Embryonic facial prominence (tissue), 1 donor: Measurements from ENCODE around the gene ZNF701.
"Not testable (repeated sequence)": the region's sequence is repeated elsewhere in the genome, so short reads cannot be mapped to it uniquely, and the experiment has no call there.

Source experiments
- DNase-seq: peaks from one replicate; pipeline ENCODE4 v3.0.0-alpha.2; 2016; ENCODE audit errors: extremely low spot score

ZNF701 gene

GRCh38 chr19:52566588-52566987 lies 3.5 kb upstream of the ZNF701 start:
- DNase-seq, result no peak

GRCh38 chr19:52567921-52568320 lies 2.2 kb upstream of the ZNF701 start:
- no peak for DNase-seq

- DNase-seq, result not testable (repeated sequence)
These were observed 468 bp upstream of the ZNF701 start for GRCh38 chr19:52569638-52569999.

- no peak for DNase-seq
These were observed 14.8 kb downstream of the ZNF701 start for GRCh38 chr19:52584736-52585440.

GRCh38 chr19:52585604-52586003 lies 15.5 kb downstream of the ZNF701 start:
- no peak for DNase-seq

- DNase-seq, result no peak
These were observed 20.6 kb downstream of the ZNF701 start for GRCh38 chr19:52590728-52591127.

- no peak for DNase-seq
These were observed 22.2 kb downstream of the ZNF701 start for GRCh38 chr19:52592301-52592700.

GRCh38 chr19:52593441-52593840 lies 23.4 kb downstream of the ZNF701 start:
- DNase-seq, result not testable (repeated sequence)

- no peak for DNase-seq
These were observed 29.2 kb downstream of the ZNF701 start for GRCh38 chr19:52599241-52599640.

- DNase-seq, result no peak
These were observed 30.5 kb downstream of the ZNF701 start for GRCh38 chr19:52600639-52601024.

- DNase-seq, result peak; percentile 67
These were observed 31.2 kb downstream of the ZNF701 start for GRCh38 chr19:52601025-52601973.

GRCh38 chr19:52601974-52602366 lies 31.9 kb downstream of the ZNF701 start:
- DNase-seq, result not testable (repeated sequence)

GRCh38 chr19:52602941-52603340 lies 32.9 kb downstream of the ZNF701 start:
- no peak for DNase-seq

- DNase-seq, result no peak
These were observed 33.6 kb downstream of the ZNF701 start for GRCh38 chr19:52603558-52604207.

GRCh38 chr19:52613299-52613906 lies 43.3 kb downstream of the ZNF701 start:
- DNase-seq, result no peak

GRCh38 chr19:52621376-52621775 lies 51.3 kb downstream of the ZNF701 start:
- no peak for DNase-seq

- no peak for DNase-seq
These were observed 52.2 kb downstream of the ZNF701 start for GRCh38 chr19:52622261-52622660.

GRCh38 chr19:52626915-52627314 lies 56.8 kb downstream of the ZNF701 start:
- DNase-seq, result no peak

- DNase-seq, result not testable (repeated sequence)
These were observed 57.4 kb downstream of the ZNF701 start for GRCh38 chr19:52627441-52627840.

GRCh38 chr19:52635786-52636570 lies 65.9 kb downstream of the ZNF701 start:
- DNase-seq, result no peak
